Naive thymus-derived CD8-positive, alpha-beta T cell (primary cell): ENCODE results near the gene VPS9D1. TPM values are rescaled to one million over a fixed set of nuclear protein-coding genes. Genes with fewer than 3 reads are reported as not detected.
A peak's percentile ranks its signal among the peaks of the same experiment; 100 is the strongest.

ENCODE experiments used
- ATAC-seq, 2 donors: fragments of 150-1000 bp; cut with Tn5 transposase in 1 of 2; sonication (Bioruptor Pico), chemical (Tn5 transposase) in 1 of 2; 1 replicate in 1 of 2; 2 replicates in 1 of 2; pipeline ENCODE4 v1.10.0; 2021; ENCODE audit warnings: mild to moderate bottlenecking in 2 of 2, moderate library complexity in 2 of 2
- POLR2A ChIA-PET: fragments of 350-600 bp; sonication (Branson Sonifier 250); formaldehyde crosslinking; loops from one replicate; lab custom pipeline; 2021; ENCODE audit warnings: antibody characterized with exemption; lab: Charles Lee
- DNase-seq, 10 donors: peaks; one replicate each; pipeline versions ENCODE4 v3.0.0 to v3.0.0-alpha.2; 2020 to 2022
- H3K27ac Mint-ChIP-seq, 10 donors: one replicate each; pipeline ENCODE4 v1.8.0; 2020 to 2022; ENCODE audit warnings: mild to moderate bottlenecking in 10 of 10, mixed read lengths in 10 of 10, moderate library complexity in 4 of 10, inconsistent platforms in 1 of 10
- H3K27me3 Mint-ChIP-seq, 5 donors: one replicate each; pipeline ENCODE4 v1.8.0; 2021 to 2022; ENCODE audit warnings: mixed read lengths in 5 of 5
- H3K36me3 Mint-ChIP-seq, 3 donors: one replicate each; pipeline ENCODE4 v1.8.0; 2020 to 2022; ENCODE audit warnings: mixed read lengths in 3 of 3, mild to moderate bottlenecking in 2 of 3, inconsistent platforms in 1 of 3
- H3K4me1 Mint-ChIP-seq, 4 donors: one replicate each; pipeline ENCODE4 v1.8.0; 2021 to 2022; ENCODE audit warnings: mixed read lengths in 4 of 4
- H3K4me3 Mint-ChIP-seq, 10 donors: one replicate each; pipeline ENCODE4 v1.8.0; 2020 to 2022; ENCODE audit warnings: mild to moderate bottlenecking in 10 of 10, mixed read lengths in 10 of 10, moderate library complexity in 6 of 10, inconsistent platforms in 1 of 10
- H3K9me3 Mint-ChIP-seq, 9 donors: one replicate each; pipeline ENCODE4 v1.8.0; 2020 to 2022; ENCODE audit warnings: mixed read lengths in 9 of 9, mild to moderate bottlenecking in 3 of 9, inconsistent platforms in 1 of 9, moderate library complexity in 1 of 9
- polyA plus RNA-seq, 3 donors: library from polyadenylated mRNA; unstranded; fragments of 300-500 nt; fragmentation: Illumina TruSeq; gene quantifications; one replicate each; pipeline ENCODE4 v1.2.3, GENCODE V29; 2021
- total RNA-seq, 8 experiments: library from RNA in 2 of 8; stranded (reverse) in 2 of 8; gene quantifications; one replicate each; pipeline ENCODE4 v1.2.3 and lab custom pipeline; 2021 to 2026

VPS9D1 gene
- total and polyA plus RNA-seq, 5 experiments from 2014 or later = 0.53 to 17.0 (median 1.3) TPM

DNA sequence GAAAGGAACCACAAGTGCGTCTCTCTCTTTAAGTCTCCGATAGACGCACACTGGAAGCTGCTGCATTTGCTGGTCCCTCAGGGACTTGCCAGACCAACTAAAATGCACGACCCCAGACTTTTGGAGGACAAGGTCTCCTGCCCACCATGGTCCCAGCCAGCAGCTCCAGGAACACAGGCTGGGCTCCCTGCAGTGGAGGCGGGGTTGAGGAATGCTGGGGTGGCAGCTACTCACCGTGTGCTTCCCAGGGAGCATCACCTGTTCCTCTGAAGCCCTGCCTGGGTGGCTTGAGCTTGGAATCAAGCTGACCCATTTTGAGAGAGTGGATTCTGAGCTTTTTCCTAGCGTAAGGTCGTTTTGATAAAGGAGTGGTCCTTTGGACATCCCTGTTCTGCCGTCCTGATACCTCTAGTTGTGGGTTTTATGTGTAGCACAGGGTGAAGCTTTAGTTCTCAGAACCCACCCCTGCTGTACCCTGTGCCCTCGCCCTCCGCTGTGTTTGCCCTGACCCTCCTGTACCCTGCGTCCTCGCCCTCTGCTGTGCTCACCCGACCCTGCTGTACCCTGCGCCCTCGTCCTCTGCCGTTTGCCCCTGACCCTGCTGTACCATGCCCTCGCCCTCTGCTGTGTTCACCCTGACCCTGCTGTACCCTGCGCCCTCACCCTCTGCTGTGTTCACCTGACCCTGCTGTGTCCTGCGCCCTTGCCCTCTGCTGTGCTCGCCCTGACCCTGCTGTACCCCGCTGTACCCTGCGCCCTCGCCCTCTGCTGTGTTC, 11.6 kb upstream of the VPS9D1 start:
- Mint-ChIP-seq H3K9me3 (no peaks in the 10 kb centered on the region), H3K36me3 (peaks cover 0 to 95% (median 34%) of the 10 kb centered on the region in 3 donors), H3K27ac (peak overlapping the region in 8 of 10 donors; percentile 33 to 70 (median 56)), H3K4me3 (peak overlapping the region in 4 of 10 donors; percentile 17 to 62 (median 28)), H3K27me3 (no peaks in the 10 kb centered on the region), H3K4me1 (peaks cover 24 to 86% (median 42%) of the 10 kb centered on the region in 4 donors)
- DNase-seq (no peak), ATAC-seq (no peak)
- POLR2A ChIA-PET = interaction anchor here (0.8 to 14.8 kb wide), 6 partner anchors 6 to 33 kb away, joined by 3 to 235 read pairs (median 5); no protein-coding TSS in a partner anchor

DNA sequence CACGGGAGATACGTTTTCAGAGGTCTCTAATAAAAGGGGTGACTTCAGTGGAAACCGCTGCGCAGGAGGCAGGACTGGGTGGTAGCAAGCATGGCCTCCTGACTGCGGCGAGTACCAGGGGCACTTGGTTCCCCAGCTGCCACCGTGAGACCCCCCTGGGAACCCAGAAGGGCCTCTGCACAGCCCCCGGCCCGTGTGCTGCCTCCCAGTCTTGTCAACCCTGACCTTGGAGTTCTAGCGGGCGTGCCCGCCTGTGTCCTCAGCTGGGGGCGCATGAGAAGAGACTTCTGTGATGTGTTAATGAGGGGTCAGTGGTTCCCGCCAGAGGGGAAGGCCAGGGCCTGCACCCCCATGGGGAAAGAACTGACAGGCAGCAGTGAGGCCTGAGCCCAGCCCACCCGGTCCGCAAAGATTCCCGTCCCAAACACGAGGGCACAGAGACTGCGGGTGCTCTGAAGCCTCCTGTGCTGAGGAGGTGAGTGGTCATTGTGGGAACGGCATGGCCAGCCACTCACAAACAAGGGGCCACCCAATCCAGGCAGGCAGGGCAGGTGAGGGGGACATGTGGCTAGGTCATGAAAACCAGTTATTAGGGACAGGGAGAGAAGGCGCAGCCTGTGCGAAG, 10.0 kb upstream of the VPS9D1 start:
- POLR2A ChIA-PET = interaction anchor here (0.5 to 8.8 kb wide), 2 partner anchors 8 to 44 kb away, joined by 4 to 235 read pairs; no protein-coding TSS in a partner anchor
- Mint-ChIP-seq H3K27ac (peak overlapping the region in 6 of 10 donors; percentile 15 to 83 (median 58)), H3K4me1 (peaks cover 28 to 84% (median 43%) of the 10 kb centered on the region in 4 donors), H3K9me3 (no peaks in the 10 kb centered on the region), H3K4me3 (peak overlapping the region in 2 of 10 donors; percentile 22 to 41), H3K36me3 (peaks cover 0 to 94% (median 34%) of the 10 kb centered on the region in 3 donors), H3K27me3 (no peaks in the 10 kb centered on the region)
- ATAC-seq = no peak
- no peak for DNase-seq

DNA sequence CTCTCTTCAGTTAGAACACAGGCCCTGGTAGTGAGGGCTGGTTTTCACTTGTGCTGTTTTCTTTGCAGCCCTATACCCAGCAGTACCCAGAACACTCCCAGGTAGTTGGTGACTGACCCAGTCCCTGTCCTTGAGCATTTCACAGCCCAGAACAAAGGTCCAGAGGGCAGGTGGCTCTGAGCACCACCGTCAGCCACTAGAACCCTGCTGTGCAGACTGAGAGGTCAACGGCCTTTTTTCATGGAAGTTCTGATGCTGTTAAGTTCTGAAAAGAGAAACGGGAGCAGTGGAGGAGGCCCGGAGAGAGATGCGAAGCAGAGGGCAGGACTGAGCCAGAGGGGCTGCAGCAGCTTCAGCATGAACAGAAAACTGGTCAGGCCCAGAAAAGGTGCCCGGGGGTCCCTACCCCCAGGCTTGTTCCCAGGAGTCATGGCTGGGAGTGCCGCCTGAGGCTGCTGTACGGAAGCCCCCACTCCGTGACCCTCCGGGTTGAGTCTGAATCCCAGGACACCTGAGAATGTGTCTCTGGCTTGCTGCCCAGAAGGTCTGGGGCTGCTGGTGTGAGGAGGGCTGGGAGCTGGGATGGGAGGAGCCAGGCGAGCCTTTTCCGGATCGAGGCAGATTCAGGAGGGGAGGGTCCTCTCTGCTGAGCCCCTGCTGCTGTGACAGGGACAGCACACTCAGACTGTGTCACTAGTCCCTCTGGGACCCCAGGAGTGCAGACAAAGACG, 9.3 kb upstream of the VPS9D1 start:
- DNase-seq (no peak), ATAC-seq (no peak)
- Mint-ChIP-seq H3K27ac (peak overlapping the region in 7 of 10 donors; percentile 20 to 83 (median 35)), H3K27me3 (no peaks in the 10 kb centered on the region), H3K36me3 (peaks cover 0 to 93% (median 31%) of the 10 kb centered on the region in 3 donors), H3K4me1 (peaks cover 26 to 83% (median 40%) of the 10 kb centered on the region in 4 donors), H3K9me3 (no peaks in the 10 kb centered on the region), H3K4me3 (peak overlapping the region in 4 of 10 donors; percentile 8 to 41 (median 19))
- POLR2A ChIA-PET = interaction anchor here (1.1 to 8.8 kb wide), 2 partner anchors 9 to 33 kb away, joined by 3 to 235 read pairs; no protein-coding TSS in a partner anchor

DNA sequence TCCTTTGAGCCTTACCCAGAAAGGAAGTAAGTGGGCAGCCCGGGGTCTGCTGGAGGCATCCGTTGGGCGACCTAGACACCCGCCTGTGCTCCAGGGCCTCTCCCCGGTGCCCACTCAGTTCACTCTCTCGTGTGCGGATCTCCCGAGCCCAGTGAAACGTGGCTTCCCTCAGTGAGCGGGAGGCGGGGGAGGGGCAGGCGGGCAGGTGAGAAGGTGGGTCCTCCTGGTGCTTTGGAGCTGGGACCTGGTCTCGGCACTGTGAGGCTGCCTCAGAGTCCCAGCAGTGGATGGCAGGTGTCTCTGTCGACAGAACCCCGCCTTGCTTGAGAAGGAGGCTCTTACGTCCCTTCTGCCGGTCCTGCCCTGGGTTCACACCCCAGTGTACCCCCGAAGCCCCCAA, 8.6 kb upstream of the VPS9D1 start:
- Mint-ChIP-seq H3K36me3 (peaks cover 0 to 91% (median 25%) of the 10 kb centered on the region in 3 donors), H3K27ac (peak overlapping the region in 4 of 10 donors; percentile 39 to 74 (median 68)), H3K4me3 (no peak overlapping the region), H3K9me3 (no peaks in the 10 kb centered on the region), H3K27me3 (no peaks in the 10 kb centered on the region), H3K4me1 (peaks cover 25 to 81% (median 44%) of the 10 kb centered on the region in 4 donors)
- ATAC-seq (no peak), DNase-seq (no peak)
- POLR2A ChIA-PET = interaction anchor here (1.1 to 8.8 kb wide), 2 partner anchors 9 to 33 kb away, joined by 3 to 235 read pairs; no protein-coding TSS in a partner anchor

DNA sequence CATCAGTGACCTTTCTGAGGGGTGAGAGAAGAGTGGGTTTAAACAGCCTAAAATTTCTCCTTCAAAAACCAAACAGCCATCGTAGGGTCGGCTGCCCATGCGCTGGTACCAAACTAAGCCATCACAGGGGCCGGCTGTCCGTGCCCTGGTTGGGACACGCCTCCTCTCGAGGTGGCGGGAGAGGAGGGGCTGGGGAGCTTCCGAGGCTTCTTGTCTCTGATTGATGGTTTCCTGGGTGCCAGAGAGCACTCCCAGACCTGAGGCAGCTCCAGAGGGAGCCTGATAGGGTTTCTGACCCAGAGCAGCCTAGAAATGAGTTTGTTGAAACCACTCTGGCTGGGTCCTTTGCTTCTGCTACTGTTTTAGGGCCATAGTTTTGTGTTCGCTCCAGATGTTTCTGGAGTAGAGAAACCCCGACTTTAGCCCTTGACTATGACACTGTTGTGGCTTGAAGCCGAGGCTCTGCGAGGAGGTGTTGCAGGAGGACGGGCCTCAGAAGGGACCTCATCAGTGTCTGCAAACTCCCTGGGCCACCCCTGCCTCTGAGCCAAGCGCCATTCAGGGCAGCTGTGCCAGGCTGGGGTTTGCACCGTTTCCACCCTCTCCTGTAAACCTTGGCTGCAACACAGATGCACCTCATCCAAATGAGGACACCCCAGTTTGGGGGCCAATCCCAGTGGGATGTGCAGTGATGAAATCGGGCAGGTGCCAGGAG, 6.9 kb upstream of the VPS9D1 start:
- ATAC-seq (no peak), DNase-seq (no peak)
- H3K4me3 Mint-ChIP-seq = peak overlapping the region; percentile 19 to 95 (median 74)
- H3K4me1 Mint-ChIP-seq = peaks cover 30 to 75% (median 53%) of the 10 kb centered on the region in 4 donors
- H3K9me3 Mint-ChIP-seq = no peaks in the 10 kb centered on the region
- H3K27me3 Mint-ChIP-seq = no peaks in the 10 kb centered on the region
- H3K27ac Mint-ChIP-seq = peak overlapping the region; percentile 34 to 89 (median 78)
- POLR2A ChIA-PET = interaction anchor here (0.6 to 13.7 kb wide), 5 partner anchors 11 to 122 kb away, joined by 3 to 262 read pairs (median 4); partner anchors contain the start of gene SPATA2L
- peaks cover 4 to 90% (median 27%) of the 10 kb centered on the region in 3 donors for H3K36me3 Mint-ChIP-seq

DNA sequence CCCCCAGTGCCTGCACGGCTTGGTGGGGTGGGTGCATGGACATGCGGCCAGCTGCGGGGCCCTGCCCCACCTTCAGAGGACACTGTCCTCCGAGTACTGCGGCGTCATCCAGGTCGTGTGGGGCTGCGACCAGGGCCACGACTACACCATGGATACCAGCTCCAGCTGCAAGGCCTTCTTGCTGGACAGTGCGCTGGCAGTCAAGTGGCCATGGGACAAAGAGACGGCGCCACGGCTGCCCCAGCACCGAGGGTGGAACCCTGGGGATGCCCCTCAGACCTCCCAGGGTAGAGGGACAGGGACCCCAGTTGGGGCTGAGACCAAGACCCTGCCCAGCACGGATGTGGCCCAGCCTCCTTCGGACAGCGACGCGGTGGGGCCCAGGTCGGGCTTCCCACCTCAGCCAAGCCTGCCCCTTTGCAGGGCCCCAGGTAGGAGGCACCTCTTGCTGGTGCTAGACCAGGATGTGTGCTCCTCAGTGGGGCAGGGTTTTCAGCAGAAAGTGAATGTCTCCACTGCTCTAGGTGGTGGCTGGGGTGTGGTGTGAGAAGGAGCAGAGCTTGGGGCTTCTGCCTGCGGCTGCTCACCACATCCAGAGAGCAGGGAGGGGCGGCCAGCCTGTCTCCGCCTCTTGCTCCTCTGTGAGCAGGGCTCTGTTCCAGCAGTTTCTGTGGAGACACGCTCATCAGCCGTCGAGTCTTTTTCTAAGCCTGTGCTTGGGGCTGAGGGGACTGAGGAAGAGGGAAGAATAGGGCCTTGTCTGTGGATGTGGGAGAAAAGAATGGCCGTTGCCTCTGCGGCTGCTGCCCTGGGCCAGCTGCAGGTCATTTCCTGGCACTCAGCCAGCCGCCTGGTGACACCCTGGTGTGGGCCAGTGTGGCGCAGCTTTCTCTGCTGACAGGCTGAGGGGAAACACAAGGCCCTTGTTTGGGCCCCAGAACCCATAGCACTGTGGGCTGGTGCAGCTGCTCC, 2.9 kb upstream of the VPS9D1 start:
- H3K9me3 Mint-ChIP-seq = no peaks in the 10 kb centered on the region
- peak overlapping the region; percentile 92 to 99 (median 98) for H3K27ac Mint-ChIP-seq
- peak overlapping the region; percentile 95 to 100 (median 97) for H3K4me3 Mint-ChIP-seq
- peaks cover 5 to 54% (median 18%) of the 10 kb centered on the region in 3 donors for H3K36me3 Mint-ChIP-seq
- ATAC-seq (peak; percentile 52 to 65), DNase-seq (peak; percentile 58 to 94 (median 84))
- peaks cover 18 to 59% (median 44%) of the 10 kb centered on the region in 4 donors for H3K4me1 Mint-ChIP-seq
- POLR2A ChIA-PET = interaction anchor here (0.6 to 13.7 kb wide), 21 partner anchors 15 to 300 kb away, joined by 3 to 262 read pairs (median 4); partner anchors contain the start of genes CDK10, FANCA, MC1R and SPATA2L
- no peaks in the 10 kb centered on the region for H3K27me3 Mint-ChIP-seq

DNA sequence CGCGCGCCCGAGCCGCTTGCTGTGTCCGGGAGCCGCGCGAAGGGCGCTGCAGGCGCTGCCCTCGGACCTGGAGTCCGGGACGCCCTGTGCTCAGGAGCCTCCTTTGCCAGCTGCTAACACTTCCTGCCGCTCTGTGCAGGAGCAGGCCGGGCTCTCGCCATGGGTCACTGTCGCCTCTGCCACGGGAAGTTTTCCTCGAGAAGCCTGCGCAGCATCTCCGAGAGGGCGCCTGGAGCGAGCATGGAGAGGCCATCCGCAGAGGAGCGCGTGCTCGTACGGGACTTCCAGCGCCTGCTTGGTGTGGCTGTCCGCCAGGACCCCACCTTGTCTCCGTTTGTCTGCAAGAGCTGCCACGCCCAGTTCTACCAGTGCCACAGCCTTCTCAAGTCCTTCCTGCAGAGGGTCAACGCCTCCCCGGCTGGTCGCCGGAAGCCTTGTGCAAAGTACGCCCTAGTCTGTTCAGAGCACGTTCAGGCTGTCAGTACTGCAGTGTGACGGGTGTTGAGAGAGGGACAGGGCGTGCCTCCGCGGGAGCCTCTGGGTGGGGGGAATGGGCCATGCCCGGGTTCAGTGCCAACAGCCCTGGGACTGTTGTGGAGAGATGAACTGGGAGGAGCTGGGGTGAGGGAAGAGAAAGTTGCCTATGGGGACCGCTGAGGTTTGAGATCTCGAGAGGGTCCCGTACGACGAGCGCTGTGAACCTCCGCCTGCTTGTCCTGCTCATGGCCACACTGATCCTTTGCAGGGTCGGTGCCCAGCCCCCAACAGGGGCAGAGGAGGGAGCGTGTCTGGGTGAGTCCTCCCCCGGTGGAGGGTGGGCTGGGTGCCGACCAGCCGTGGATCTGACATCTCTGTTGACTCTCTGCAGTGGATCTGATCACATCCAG, 1.9 kb upstream of the VPS9D1 start:
- H3K27me3 Mint-ChIP-seq = no peaks in the 10 kb centered on the region
- H3K4me1 Mint-ChIP-seq = peaks cover 17 to 59% (median 42%) of the 10 kb centered on the region in 4 donors
- ATAC-seq = peak; percentile 32 to 38
- peak overlapping the region; percentile 95 to 100 (median 97) for H3K4me3 Mint-ChIP-seq
- no peaks in the 10 kb centered on the region for H3K9me3 Mint-ChIP-seq
- POLR2A ChIA-PET = interaction anchor here (0.6 to 13.7 kb wide), 18 partner anchors 15 to 196 kb away, joined by 3 to 262 read pairs (median 6); partner anchors contain the start of genes CDK10, FANCA, MC1R and SPATA2L
- peak; percentile 48 to 91 (median 74) for DNase-seq
- H3K36me3 Mint-ChIP-seq = peaks cover 5 to 44% (median 18%) of the 10 kb centered on the region in 3 donors
- peak overlapping the region; percentile 92 to 99 (median 98) for H3K27ac Mint-ChIP-seq

DNA sequence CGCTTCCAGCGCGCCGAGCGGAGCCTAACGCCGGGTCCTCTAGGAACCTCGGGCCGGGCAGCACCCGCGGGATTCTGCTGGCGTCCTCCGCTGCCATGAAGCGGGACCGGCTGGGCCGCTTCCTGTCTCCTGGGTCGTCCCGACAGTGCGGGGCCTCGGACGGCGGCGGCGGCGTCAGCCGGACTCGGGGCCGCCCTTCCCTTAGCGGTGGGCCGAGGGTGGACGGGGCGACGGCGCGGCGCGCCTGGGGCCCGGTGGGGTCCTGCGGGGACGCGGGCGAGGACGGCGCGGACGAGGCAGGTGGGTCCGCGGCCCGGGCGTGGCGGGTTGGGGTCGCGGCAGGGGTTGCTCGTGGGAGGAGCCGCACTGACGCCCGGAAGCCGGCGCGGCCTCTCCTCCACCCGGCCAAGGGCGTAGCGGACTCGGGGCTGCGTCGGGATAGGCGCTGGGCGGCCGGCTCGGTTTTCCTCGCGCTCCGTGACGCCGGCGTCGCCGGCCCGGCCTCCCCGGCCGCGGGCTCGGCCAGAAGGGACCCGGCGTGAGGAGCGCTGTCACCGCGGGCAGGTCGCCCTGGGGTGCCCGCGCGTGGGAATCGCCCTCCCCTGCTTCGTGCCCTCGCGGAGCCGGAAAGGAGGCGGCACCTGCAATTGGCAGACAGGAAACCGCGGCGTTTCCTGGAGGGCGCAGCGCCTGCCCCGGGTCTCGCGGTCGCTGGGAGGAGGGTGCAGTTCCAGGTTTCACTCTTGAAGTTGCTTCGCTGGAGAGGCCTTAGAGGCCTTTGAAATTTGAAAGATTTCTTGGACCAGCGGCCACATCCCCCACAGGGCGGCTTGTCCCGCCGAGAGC, 1.1 kb upstream of the VPS9D1 start:
- H3K9me3 Mint-ChIP-seq = no peaks in the 10 kb centered on the region
- POLR2A ChIA-PET = interaction anchor here (2.6 to 13.7 kb wide), 8 partner anchors 14 to 151 kb away, joined by 10 to 262 read pairs (median 28); partner anchors contain the start of genes CDK10, SPATA2L and TCF25
- H3K27me3 Mint-ChIP-seq = no peaks in the 10 kb centered on the region
- H3K4me1 Mint-ChIP-seq = peaks cover 11 to 50% (median 35%) of the 10 kb centered on the region in 4 donors
- ATAC-seq (peak; percentile 59 to 63), DNase-seq (peak; percentile 82 to 95 (median 91))
- H3K4me3 Mint-ChIP-seq = peak overlapping the region; percentile 95 to 100 (median 97)
- peak overlapping the region; percentile 92 to 99 (median 98) for H3K27ac Mint-ChIP-seq
- peaks cover 5 to 36% (median 10%) of the 10 kb centered on the region in 3 donors for H3K36me3 Mint-ChIP-seq

DNA sequence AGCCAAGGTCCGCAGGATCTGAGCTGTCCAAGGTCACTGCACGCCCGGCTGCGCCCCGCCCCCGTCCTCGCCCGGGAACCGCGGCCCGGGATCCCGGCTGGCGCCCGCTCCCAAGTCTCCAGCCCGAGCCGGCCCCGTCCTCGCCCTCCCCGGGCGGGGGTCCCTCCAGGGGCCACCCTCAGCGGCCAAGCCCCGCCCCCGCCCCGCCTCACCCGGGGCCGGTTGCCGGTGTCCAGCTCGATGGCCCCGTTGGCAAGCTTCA, 216 bp downstream of the VPS9D1 start:
- Mint-ChIP-seq H3K27me3 (no peaks in the 10 kb centered on the region), H3K9me3 (no peaks in the 10 kb centered on the region), H3K36me3 (peaks cover 5 to 27% (median 10%) of the 10 kb centered on the region in 3 donors), H3K27ac (peak overlapping the region in 6 of 10 donors; percentile 62 to 93 (median 83)), H3K4me3 (peak overlapping the region; percentile 55 to 95 (median 74)), H3K4me1 (peaks cover 11 to 40% (median 30%) of the 10 kb centered on the region in 4 donors)
- ATAC-seq = no peak
- peak in 2 of 10 donors; percentile 20 to 36 for DNase-seq
- POLR2A ChIA-PET = interaction anchor here (0.8 to 13.7 kb wide), 6 partner anchors 13 to 65 kb away, joined by 3 to 262 read pairs (median 8); partner anchors contain the start of genes CDK10 and SPATA2L
